ENCODE measurements around the gene MIX23.

MIX23 gene

GRCh38 chr3:122415762-122416654, 33.0 kb upstream of the MIX23 start, which contains the start of gene WDR5B (continued):
- peak; percentile 43; the same call in 1 of the 2 replicates for TF ChIP-seq ZBTB6 (tag by site-specific recombination; IDR thresholded peaks at IDR 0.05)
- TF ChIP-seq ZEB2 (tag by site-specific recombination; IDR thresholded peaks at IDR 0.05), result no peak
- no peak for TF ChIP-seq ZNF175 (tag by site-specific recombination; IDR thresholded peaks at IDR 0.05)
- no peak for TF ChIP-seq ZFP69B (tag by site-specific recombination; IDR thresholded peaks at IDR 0.05)
- TF ChIP-seq ZNF571 (tag by site-specific recombination; IDR thresholded peaks at IDR 0.05), result no peak
- TF ChIP-seq ZNF501 (tag by site-specific recombination; IDR thresholded peaks at IDR 0.05), result no peak
- TF ChIP-seq ZNF791 (tag by site-specific recombination; IDR thresholded peaks at IDR 0.05), result no peak
- no peak for TF ChIP-seq SCRT2 (tag by site-specific recombination; IDR thresholded peaks at IDR 0.05)
- TF ChIP-seq ZNF48 (tag by site-specific recombination; IDR thresholded peaks at IDR 0.05), result no peak
- TF ChIP-seq GLI4 (tag by site-specific recombination; IDR thresholded peaks at IDR 0.05), result no peak
- TF ChIP-seq ZSCAN30 (tag by site-specific recombination; IDR thresholded peaks at IDR 0.05), result 0 out of 2 replicates have a peak, but pooled peaks have one; percentile 20
- TF ChIP-seq ZNF513 (tag by site-specific recombination; IDR thresholded peaks at IDR 0.05), result no peak
- TF ChIP-seq WT1 (tag by site-specific recombination; IDR thresholded peaks at IDR 0.05), result no peak
- no peak for TF ChIP-seq GLIS2 (tag by site-specific recombination; IDR thresholded peaks at IDR 0.05)
- TF ChIP-seq IKZF3 (tag by site-specific recombination; IDR thresholded peaks at IDR 0.05), result peak; percentile 41; the same call in 1 of the 2 replicates
- TF ChIP-seq PATZ1 (tag by site-specific recombination; IDR thresholded peaks at IDR 0.05), result 0 out of 2 replicates have a peak, but pooled peaks have one; percentile 16
- no peak for TF ChIP-seq ZBTB49 (tag by site-specific recombination; IDR thresholded peaks at IDR 0.05; ENCODE audit: low read depth)
- peak; percentile 76 for TF ChIP-seq ZBTB11 (tag by site-specific recombination; conservative IDR thresholded peaks at IDR 0.05; ENCODE audit: low read depth)
- no peak for TF ChIP-seq ZNF514 (tag by site-specific recombination; IDR thresholded peaks at IDR 0.05)
- no peak for TF ChIP-seq ZNF311 (tag by site-specific recombination; IDR thresholded peaks at IDR 0.05; ENCODE audit: borderline replicate concordance)
- peak; percentile 84 for TF ChIP-seq TRIM28 (IDR thresholded peaks at IDR 0.05; ENCODE audit: borderline replicate concordance, low read length)
- no peak for TF ChIP-seq ZNF639 (tag by site-specific recombination; IDR thresholded peaks at IDR 0.05)
- no peak for TF ChIP-seq ZNF157 (tag by site-specific recombination; IDR thresholded peaks at IDR 0.05)
- TF ChIP-seq ZBTB10 (tag by site-specific recombination; IDR thresholded peaks at IDR 0.05), result no peak
